Stomach (tissue), 4 donors: ENCODE measurements around the gene EML4.

ENCODE experiments used
- POLR2A ChIP-seq, 4 donors: fragments of 450-650 bp; IDR thresholded peaks; one replicate each; pipeline ENCODE4 v1.6.1; 2016; ENCODE audit warnings: antibody characterized with exemption in 4 of 4, control low read depth in 2 of 4, mild to moderate bottlenecking in 1 of 4, moderate library complexity in 1 of 4
- TF ChIP-seq, protein P1 (sequence below), 7 experiments: fragments of 450-650 bp in 4 of 7; fragments of 200-600 bp in 3 of 7; sonication (generic) in 3 of 7; IDR thresholded peaks; one replicate each; pipeline ENCODE4 v1.5.1; 2016 to 2019; ENCODE audit warnings: antibody characterized with exemption in 7 of 7, control low read depth in 2 of 7, mild to moderate bottlenecking in 1 of 7

DNA sequence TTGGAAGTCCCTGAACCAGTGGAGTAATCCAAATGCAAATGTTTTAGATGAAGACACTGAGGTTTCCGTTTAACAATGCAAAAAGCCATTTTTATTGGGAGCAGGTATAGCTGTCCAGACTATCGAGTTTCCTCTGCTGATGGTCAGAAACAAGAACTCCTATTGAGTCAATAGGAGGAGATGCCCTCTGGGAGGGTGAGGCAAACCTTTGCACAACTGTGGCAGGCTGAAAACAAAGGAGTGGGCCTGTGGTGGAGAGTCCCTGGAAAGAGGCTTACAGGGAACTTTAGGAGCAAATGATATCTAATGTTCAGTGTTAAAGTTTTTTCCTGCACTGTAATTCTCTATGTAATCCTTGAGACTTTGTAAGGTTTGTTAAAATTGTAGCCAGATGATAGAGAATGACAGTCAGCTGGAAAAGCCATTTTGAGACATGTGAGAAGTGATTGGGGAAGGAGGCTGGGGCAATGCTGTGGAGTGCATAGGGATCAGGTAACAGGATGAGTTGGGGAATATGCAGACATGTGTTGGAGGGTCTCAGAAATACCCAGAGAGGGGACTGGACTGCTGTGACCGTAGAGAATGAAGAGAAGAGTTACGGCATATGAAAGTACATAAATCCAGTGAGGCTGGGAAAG, 15.1 kb upstream of the EML4 start:
- TF ChIP-seq, protein P1, sequence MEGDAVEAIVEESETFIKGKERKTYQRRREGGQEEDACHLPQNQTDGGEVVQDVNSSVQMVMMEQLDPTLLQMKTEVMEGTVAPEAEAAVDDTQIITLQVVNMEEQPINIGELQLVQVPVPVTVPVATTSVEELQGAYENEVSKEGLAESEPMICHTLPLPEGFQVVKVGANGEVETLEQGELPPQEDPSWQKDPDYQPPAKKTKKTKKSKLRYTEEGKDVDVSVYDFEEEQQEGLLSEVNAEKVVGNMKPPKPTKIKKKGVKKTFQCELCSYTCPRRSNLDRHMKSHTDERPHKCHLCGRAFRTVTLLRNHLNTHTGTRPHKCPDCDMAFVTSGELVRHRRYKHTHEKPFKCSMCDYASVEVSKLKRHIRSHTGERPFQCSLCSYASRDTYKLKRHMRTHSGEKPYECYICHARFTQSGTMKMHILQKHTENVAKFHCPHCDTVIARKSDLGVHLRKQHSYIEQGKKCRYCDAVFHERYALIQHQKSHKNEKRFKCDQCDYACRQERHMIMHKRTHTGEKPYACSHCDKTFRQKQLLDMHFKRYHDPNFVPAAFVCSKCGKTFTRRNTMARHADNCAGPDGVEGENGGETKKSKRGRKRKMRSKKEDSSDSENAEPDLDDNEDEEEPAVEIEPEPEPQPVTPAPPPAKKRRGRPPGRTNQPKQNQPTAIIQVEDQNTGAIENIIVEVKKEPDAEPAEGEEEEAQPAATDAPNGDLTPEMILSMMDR (IDR thresholded peaks at IDR 0.05) = no peak
- TF ChIP-seq POLR2A (IDR thresholded peaks at IDR 0.05) = no peak
